ENCODE measurements around the gene CFB. TPM values are rescaled to one million over a fixed set of nuclear protein-coding genes. Genes with fewer than 3 reads are reported as not detected.

The CFB gene
- total and polyA plus RNA-seq, 2 of the 13 experiments (the other 11 are each of a cell fraction or from before 2014, with no cell fraction given) = 171 to 513 TPM

- TF ChIP-seq ONECUT2 (CRISPR knock-in tag; IDR thresholded peaks at IDR 0.05) (no peak), ZSCAN21 (CRISPR knock-in tag; IDR thresholded peaks at IDR 0.05; ENCODE audit: borderline replicate concordance) (no peak), ZNF296 (CRISPR knock-in tag; conservative IDR thresholded peaks at IDR 0.05) (no peak), SRSF4 (IDR thresholded peaks at IDR 0.05; ENCODE audit: low read depth, low read length, poor library complexity, severe bottlenecking) (no peak), ZNF782 (CRISPR knock-in tag; IDR thresholded peaks at IDR 0.05; ENCODE audit: borderline replicate concordance) (no peak; the same call in 1 of the 2 replicates), PLRG1 (conservative IDR thresholded peaks at IDR 0.05) (no peak), ZNF446 (CRISPR knock-in tag; IDR thresholded peaks at IDR 0.05) (no peak), TBP (CRISPR knock-in tag; IDR thresholded peaks at IDR 0.05) (no peak), SMARCC2 (IDR thresholded peaks at IDR 0.05) (no peak), ZNF367 (CRISPR knock-in tag; IDR thresholded peaks at IDR 0.05; ENCODE audit: borderline replicate concordance) (no peak), ZNF839 (CRISPR knock-in tag; IDR thresholded peaks at IDR 0.05; ENCODE audit: borderline replicate concordance) (no peak), ZNF713 (CRISPR knock-in tag; IDR thresholded peaks at IDR 0.05) (no peak), GRHL1 (CRISPR knock-in tag; conservative IDR thresholded peaks at IDR 0.05) (no peak), ZNF674 (CRISPR knock-in tag; IDR thresholded peaks at IDR 0.05; ENCODE audit: low read depth) (no peak)
- TF ChIP-seq, protein P1, sequence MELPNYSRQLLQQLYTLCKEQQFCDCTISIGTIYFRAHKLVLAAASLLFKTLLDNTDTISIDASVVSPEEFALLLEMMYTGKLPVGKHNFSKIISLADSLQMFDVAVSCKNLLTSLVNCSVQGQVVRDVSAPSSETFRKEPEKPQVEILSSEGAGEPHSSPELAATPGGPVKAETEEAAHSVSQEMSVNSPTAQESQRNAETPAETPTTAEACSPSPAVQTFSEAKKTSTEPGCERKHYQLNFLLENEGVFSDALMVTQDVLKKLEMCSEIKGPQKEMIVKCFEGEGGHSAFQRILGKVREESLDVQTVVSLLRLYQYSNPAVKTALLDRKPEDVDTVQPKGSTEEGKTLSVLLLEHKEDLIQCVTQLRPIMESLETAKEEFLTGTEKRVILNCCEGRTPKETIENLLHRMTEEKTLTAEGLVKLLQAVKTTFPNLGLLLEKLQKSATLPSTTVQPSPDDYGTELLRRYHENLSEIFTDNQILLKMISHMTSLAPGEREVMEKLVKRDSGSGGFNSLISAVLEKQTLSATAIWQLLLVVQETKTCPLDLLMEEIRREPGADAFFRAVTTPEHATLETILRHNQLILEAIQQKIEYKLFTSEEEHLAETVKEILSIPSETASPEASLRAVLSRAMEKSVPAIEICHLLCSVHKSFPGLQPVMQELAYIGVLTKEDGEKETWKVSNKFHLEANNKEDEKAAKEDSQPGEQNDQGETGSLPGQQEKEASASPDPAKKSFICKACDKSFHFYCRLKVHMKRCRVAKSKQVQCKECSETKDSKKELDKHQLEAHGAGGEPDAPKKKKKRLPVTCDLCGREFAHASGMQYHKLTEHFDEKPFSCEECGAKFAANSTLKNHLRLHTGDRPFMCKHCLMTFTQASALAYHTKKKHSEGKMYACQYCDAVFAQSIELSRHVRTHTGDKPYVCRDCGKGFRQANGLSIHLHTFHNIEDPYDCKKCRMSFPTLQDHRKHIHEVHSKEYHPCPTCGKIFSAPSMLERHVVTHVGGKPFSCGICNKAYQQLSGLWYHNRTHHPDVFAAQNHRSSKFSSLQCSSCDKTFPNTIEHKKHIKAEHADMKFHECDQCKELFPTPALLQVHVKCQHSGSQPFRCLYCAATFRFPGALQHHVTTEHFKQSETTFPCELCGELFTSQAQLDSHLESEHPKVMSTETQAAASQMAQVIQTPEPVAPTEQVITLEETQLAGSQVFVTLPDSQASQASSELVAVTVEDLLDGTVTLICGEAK (IDR thresholded peaks at IDR 0.05) = no peak
- TF ChIP-seq, protein P1 (CRISPR knock-in tag; IDR thresholded peaks at IDR 0.05) = no peak
- TF ChIP-seq, protein P2, sequence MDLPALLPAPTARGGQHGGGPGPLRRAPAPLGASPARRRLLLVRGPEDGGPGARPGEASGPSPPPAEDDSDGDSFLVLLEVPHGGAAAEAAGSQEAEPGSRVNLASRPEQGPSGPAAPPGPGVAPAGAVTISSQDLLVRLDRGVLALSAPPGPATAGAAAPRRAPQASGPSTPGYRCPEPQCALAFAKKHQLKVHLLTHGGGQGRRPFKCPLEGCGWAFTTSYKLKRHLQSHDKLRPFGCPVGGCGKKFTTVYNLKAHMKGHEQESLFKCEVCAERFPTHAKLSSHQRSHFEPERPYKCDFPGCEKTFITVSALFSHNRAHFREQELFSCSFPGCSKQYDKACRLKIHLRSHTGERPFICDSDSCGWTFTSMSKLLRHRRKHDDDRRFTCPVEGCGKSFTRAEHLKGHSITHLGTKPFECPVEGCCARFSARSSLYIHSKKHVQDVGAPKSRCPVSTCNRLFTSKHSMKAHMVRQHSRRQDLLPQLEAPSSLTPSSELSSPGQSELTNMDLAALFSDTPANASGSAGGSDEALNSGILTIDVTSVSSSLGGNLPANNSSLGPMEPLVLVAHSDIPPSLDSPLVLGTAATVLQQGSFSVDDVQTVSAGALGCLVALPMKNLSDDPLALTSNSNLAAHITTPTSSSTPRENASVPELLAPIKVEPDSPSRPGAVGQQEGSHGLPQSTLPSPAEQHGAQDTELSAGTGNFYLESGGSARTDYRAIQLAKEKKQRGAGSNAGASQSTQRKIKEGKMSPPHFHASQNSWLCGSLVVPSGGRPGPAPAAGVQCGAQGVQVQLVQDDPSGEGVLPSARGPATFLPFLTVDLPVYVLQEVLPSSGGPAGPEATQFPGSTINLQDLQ (CRISPR knock-in tag; IDR thresholded peaks at IDR 0.05) = no peak
These were observed 6.4 kb downstream of the CFB start (continued) for GRCh38 chr6:31952140-31952805.
